Measurements from ENCODE around the gene MRPL1. TPM values are rescaled to one million over a fixed set of nuclear protein-coding genes. Genes with fewer than 3 reads are reported as not detected.

The MRPL1 gene
- polyA plus RNA-seq, 3 donors = 4.0 to 11.8 (median 10.7) TPM

GRCh38 chr4:77990456-77990855 lies 127.8 kb downstream of the MRPL1 start:
- Mint-ChIP-seq H3K9me3 (peaks cover 0 to 9% (median 3%) of the 10 kb centered on the region in 7 donors), H3K27ac (no peak overlapping the region), H3K4me3 (no peak overlapping the region), H3K36me3 (no peaks in the 10 kb centered on the region), H3K27me3 (ENCODE audit: low read depth in 3 of 3) (peaks cover 2 to 5% (median 2%) of the 10 kb centered on the region in 3 donors), H3K4me1 (peaks cover 3% of the 10 kb centered on the region)
- Histone ChIP-seq H3K27me3 (ENCODE audit: control insufficient read depth in 2 of 2, insufficient read depth in 2 of 2, low read length in 2 of 2) (no peaks in the 10 kb centered on the region), H3K36me3 (replicated peaks in 1 of 2; ENCODE audit: control insufficient read depth in 1 of 2, insufficient read depth in 2 of 2, low read length in 2 of 2) (no peaks in the 10 kb centered on the region), H3K9me3 (replicated peaks in 1 of 2; ENCODE audit: control insufficient read depth in 1 of 2, insufficient read depth in 1 of 2, low read length in 2 of 2) (no peaks in the 10 kb centered on the region), H3K79me2 (ENCODE audit: insufficient read depth, low read length) (no peaks in the 10 kb centered on the region), H4K20me1 (ENCODE audit: insufficient read depth, low read length) (no peaks in the 10 kb centered on the region), H3K27ac (ENCODE audit: low read depth in 1 of 2, low read length in 2 of 2) (no peak overlapping the region), H3K9ac (ENCODE audit: insufficient read depth, low read length, poor library complexity, severe bottlenecking) (no peak overlapping the region), H3K4me3 (replicated peaks in 1 of 3; ENCODE audit: low read depth in 2 of 3, low read length in 3 of 3) (no peak overlapping the region), H2AFZ (ENCODE audit: insufficient read depth, low read depth, low read length, poor library complexity, severe bottlenecking) (no peak overlapping the region), H3K4me1 (ENCODE audit: control insufficient read depth in 1 of 2, insufficient read depth in 2 of 2, low read length in 2 of 2) (no peaks in the 10 kb centered on the region), H3K4me2 (replicated peaks; ENCODE audit: extremely low read depth, low read length, poor library complexity, severe bottlenecking) (no peak overlapping the region)
- DNase-seq = no peak
- intact Hi-C loops (cut with micrococcal nuclease) = no loop called here
- no peak for TF ChIP-seq CTCF (IDR thresholded peaks at IDR 0.05)

- H3K4me3 Mint-ChIP-seq = no peak overlapping the region
- H3K27ac Mint-ChIP-seq = no peak overlapping the region
- Histone ChIP-seq H3K9ac (ENCODE audit: insufficient read depth, low read length, poor library complexity, severe bottlenecking) (no peak overlapping the region), H3K4me1 (ENCODE audit: control insufficient read depth in 1 of 2, insufficient read depth in 2 of 2, low read length in 2 of 2) (no peaks in the 10 kb centered on the region), H4K20me1 (ENCODE audit: insufficient read depth, low read length) (no peaks in the 10 kb centered on the region), H3K4me2 (replicated peaks; ENCODE audit: extremely low read depth, low read length, poor library complexity, severe bottlenecking) (no peak overlapping the region), H3K36me3 (replicated peaks in 1 of 2; ENCODE audit: control insufficient read depth in 1 of 2, insufficient read depth in 2 of 2, low read length in 2 of 2) (no peaks in the 10 kb centered on the region), H3K4me3 (replicated peaks in 1 of 3; ENCODE audit: low read depth in 2 of 3, low read length in 3 of 3) (no peak overlapping the region), H3K27ac (ENCODE audit: low read depth in 1 of 2, low read length in 2 of 2) (no peak overlapping the region), H2AFZ (ENCODE audit: insufficient read depth, low read depth, low read length, poor library complexity, severe bottlenecking) (no peak overlapping the region), H3K27me3 (ENCODE audit: control insufficient read depth in 2 of 2, insufficient read depth in 2 of 2, low read length in 2 of 2) (no peaks in the 10 kb centered on the region), H3K9me3 (replicated peaks in 1 of 2; ENCODE audit: control insufficient read depth in 1 of 2, insufficient read depth in 1 of 2, low read length in 2 of 2) (no peaks in the 10 kb centered on the region), H3K79me2 (ENCODE audit: insufficient read depth, low read length) (no peaks in the 10 kb centered on the region)
- H3K4me1 Mint-ChIP-seq = peaks cover 3% of the 10 kb centered on the region
- no peak for TF ChIP-seq CTCF (IDR thresholded peaks at IDR 0.05)
- no peaks in the 10 kb centered on the region for H3K36me3 Mint-ChIP-seq
- intact Hi-C loops (cut with micrococcal nuclease) = no loop called here
- DNase-seq = no peak
- 83% methylated on average over 1 of the region's 2 CpGs for WGBS (ENCODE audit: insufficient coverage)
- peaks cover 0 to 9% (median 3%) of the 10 kb centered on the region in 7 donors for H3K9me3 Mint-ChIP-seq
- peaks cover 2 to 5% (median 2%) of the 10 kb centered on the region in 3 donors for H3K27me3 Mint-ChIP-seq (ENCODE audit: low read depth in 3 of 3)
Measured at GRCh38 chr4:77990904-77991358, 128.3 kb downstream of the MRPL1 start.

Measured in CD14-positive monocyte (primary cell).